ENCODE data around the gene MGAT3. TPM values are rescaled to one million over a fixed set of nuclear protein-coding genes. Genes with fewer than 3 reads are reported as not detected.
A peak's percentile ranks its signal among the peaks of the same experiment; 100 is the strongest.

Gene MGAT3
- total and polyA plus RNA-seq, 9 of the 15 experiments (the other 6 are each of a cell fraction or from before 2014, with no cell fraction given) = 0.10 to 11.5 (median 4.6) TPM

DNA sequence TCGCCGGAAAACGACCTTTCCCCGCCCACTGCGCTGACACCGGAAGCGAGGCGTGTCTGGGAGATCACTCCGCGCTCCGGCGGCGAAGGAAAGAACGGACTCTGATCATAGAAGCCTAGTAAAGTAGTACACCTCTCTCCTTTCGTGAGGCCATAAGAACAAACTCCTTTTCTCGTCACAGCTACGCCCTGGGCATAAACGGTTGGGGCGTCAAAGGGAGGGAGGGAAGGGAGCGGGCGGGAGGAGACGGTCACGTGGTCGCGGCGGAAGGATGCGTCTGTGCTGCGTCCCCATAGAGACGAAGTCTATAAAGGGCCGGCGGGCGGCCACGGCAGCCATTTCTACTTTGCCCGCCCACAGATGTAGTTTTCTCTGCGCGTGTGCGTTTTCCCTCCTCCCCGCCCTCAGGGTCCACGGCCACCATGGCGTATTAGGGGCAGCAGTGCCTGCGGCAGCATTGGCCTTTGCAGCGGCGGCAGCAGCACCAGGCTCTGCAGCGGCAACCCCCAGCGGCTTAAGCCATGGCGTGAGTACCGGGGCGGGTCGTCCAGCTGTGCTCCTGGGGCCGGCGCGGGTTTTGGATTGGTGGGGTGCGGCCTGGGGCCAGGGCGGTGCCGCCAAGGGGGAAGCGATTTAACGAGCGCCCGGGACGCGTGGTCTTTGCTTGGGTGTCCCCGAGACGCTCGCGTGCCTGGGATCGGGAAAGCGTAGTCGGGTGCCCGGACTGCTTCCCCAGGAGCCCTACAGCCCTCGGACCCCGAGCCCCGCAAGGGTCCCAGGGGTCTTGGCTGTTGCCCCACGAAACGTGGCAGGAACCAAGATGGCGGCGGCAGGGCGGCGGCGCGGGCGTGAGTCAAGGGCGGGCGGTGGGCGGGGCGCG lies 63.7 kb downstream of the MGAT3 start, which contains the start of gene ATF4 (continued):
- TF ChIP-seq, protein P1, sequence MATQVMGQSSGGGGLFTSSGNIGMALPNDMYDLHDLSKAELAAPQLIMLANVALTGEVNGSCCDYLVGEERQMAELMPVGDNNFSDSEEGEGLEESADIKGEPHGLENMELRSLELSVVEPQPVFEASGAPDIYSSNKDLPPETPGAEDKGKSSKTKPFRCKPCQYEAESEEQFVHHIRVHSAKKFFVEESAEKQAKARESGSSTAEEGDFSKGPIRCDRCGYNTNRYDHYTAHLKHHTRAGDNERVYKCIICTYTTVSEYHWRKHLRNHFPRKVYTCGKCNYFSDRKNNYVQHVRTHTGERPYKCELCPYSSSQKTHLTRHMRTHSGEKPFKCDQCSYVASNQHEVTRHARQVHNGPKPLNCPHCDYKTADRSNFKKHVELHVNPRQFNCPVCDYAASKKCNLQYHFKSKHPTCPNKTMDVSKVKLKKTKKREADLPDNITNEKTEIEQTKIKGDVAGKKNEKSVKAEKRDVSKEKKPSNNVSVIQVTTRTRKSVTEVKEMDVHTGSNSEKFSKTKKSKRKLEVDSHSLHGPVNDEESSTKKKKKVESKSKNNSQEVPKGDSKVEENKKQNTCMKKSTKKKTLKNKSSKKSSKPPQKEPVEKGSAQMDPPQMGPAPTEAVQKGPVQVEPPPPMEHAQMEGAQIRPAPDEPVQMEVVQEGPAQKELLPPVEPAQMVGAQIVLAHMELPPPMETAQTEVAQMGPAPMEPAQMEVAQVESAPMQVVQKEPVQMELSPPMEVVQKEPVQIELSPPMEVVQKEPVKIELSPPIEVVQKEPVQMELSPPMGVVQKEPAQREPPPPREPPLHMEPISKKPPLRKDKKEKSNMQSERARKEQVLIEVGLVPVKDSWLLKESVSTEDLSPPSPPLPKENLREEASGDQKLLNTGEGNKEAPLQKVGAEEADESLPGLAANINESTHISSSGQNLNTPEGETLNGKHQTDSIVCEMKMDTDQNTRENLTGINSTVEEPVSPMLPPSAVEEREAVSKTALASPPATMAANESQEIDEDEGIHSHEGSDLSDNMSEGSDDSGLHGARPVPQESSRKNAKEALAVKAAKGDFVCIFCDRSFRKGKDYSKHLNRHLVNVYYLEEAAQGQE (IDR thresholded peaks at IDR 0.05; ENCODE audit: borderline replicate concordance) = peak; percentile 76
- TF ChIP-seq, protein P1 (CRISPR knock-in tag; IDR thresholded peaks at IDR 0.05; ENCODE audit: low read depth) = no peak
- TF ChIP-seq ZFX (CRISPR knock-in tag; IDR thresholded peaks at IDR 0.05) (no peak; the same call in none of the 2 replicates), THRAP3 (IDR thresholded peaks at IDR 0.05; ENCODE audit: borderline replicate concordance) (peak; percentile 94; the same call in 1 of the 2 replicates), FUS (optimal IDR thresholded peaks at IDR 0.05; ENCODE audit: low read depth, low read length) (no peak), ZNF217 (CRISPR knock-in tag; IDR thresholded peaks at IDR 0.05) (no peak), CBFA2T2 (conservative IDR thresholded peaks at IDR 0.05) (peak; percentile 84), PPARD (CRISPR knock-in tag; IDR thresholded peaks at IDR 0.05) (no peak), CCNT2 (IDR thresholded peaks at IDR 0.05; ENCODE audit: borderline replicate concordance, extremely low read depth, insufficient read length, low read depth, low read length) (peak; percentile 27), MAFF (IDR thresholded peaks at IDR 0.05; ENCODE audit: low read length) (no peak)
- TF ChIP-seq, protein P2, sequence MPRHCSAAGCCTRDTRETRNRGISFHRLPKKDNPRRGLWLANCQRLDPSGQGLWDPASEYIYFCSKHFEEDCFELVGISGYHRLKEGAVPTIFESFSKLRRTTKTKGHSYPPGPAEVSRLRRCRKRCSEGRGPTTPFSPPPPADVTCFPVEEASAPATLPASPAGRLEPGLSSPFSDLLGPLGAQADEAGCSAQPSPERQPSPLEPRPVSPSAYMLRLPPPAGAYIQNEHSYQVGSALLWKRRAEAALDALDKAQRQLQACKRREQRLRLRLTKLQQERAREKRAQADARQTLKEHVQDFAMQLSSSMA (CRISPR knock-in tag; IDR thresholded peaks at IDR 0.05) = peak; percentile 19; the same call in 1 of the 2 replicates
- TF ChIP-seq, protein P3, sequence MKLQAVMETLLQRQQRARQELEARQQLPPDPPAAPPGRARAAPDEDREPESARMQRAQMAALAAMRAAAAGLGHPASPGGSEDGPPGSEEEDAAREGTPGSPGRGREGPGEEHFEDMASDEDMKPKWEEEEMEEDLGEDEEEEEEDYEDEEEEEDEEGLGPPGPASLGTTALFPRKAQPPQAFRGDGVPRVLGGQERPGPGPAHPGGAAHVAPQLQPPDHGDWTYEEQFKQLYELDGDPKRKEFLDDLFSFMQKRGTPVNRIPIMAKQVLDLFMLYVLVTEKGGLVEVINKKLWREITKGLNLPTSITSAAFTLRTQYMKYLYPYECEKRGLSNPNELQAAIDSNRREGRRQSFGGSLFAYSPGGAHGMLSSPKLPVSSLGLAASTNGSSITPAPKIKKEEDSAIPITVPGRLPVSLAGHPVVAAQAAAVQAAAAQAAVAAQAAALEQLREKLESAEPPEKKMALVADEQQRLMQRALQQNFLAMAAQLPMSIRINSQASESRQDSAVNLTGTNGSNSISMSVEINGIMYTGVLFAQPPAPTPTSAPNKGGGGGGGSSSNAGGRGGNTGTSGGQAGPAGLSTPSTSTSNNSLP (IDR thresholded peaks at IDR 0.05; ENCODE audit: borderline replicate concordance, low read depth, low read length) = no peak
- TF ChIP-seq, protein P4, sequence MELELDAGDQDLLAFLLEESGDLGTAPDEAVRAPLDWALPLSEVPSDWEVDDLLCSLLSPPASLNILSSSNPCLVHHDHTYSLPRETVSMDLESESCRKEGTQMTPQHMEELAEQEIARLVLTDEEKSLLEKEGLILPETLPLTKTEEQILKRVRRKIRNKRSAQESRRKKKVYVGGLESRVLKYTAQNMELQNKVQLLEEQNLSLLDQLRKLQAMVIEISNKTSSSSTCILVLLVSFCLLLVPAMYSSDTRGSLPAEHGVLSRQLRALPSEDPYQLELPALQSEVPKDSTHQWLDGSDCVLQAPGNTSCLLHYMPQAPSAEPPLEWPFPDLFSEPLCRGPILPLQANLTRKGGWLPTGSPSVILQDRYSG (tag; conservative IDR thresholded peaks at IDR 0.05; ENCODE audit: low read depth) = no peak
